Urinary bladder (tissue), 4 donors: ENCODE measurements around the gene GAB2. TPM values are rescaled to one million over a fixed set of nuclear protein-coding genes. Genes with fewer than 3 reads are reported as not detected.

Experiments
- DNase-seq: peaks from one replicate; pipeline ENCODE4 v3.0.0-alpha.2; 2015; ENCODE audit errors: extremely low spot score
- H3K27ac ChIP-seq: one replicate; pipeline ENCODE4 v1.5.1; 2013; ENCODE audit warnings: low read depth, mild to moderate bottlenecking, moderate library complexity
- H3K36me3 ChIP-seq: one replicate; pipeline ENCODE4 v1.6.1; 2013; ENCODE audit warnings: mild to moderate bottlenecking, moderate library complexity; ENCODE audit not compliant: insufficient read depth
- H3K4me1 ChIP-seq: one replicate; pipeline ENCODE4 v1.6.1; 2013; ENCODE audit warnings: mild to moderate bottlenecking, moderate library complexity; ENCODE audit not compliant: insufficient read depth
- H3K4me3 ChIP-seq: one replicate; pipeline ENCODE4 v1.5.1; 2013; ENCODE audit warnings: low read depth, low read length
- WGBS: extraction: QIAGEN DNeasy Blood & Tissue Kit; methylation state at CpG from one replicate; pipeline ENCODE4 v1.1.7; 2013; 5-methylcytosine and 5-hydroxymethylcytosine counted together
- polyA plus RNA-seq: library from polyadenylated mRNA; stranded (reverse); fragments of 200-250 nt; gene quantifications from one replicate; pipeline ENCODE4 v1.2.3, GENCODE V29; 2013
- total RNA-seq: library from RNA; depleted of rRNA; stranded (reverse); fragments of >200 nt; gene quantifications from one replicate; pipeline ENCODE4 v1.2.3, GENCODE V29; 2014
- donor health status: healthy with polysubstance abuse.
- donor health status: healthy.

GAB2 gene
- total and polyA plus RNA-seq, 2 donors, result 13.2 to 16.8 TPM

GRCh38 chr11:78403781-78404180 lies 13.8 kb downstream of the GAB2 start:
- H3K4me1 ChIP-seq, result no peaks in the 10 kb centered on the region
- no peak for DNase-seq
- WGBS, result 73% methylated on average over 2 of the region's 2 CpGs

DNA sequence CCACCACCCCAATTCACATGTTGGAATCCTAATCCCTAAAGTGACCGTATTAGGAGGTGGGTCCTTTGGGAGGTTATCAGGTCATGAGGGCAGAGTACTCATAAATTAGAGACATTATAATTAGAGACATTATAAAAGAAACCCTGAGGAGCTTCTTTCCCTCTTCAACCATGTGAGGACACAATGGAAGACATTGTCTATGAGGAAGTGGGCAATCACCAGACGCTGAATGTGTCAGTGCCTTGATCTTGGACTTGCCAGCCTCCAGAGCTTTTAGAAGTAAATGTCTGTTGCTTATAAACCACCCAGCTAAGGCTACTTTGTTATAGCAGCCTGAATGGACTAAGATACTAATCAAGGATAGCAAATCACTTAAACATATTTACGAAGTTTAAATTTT lies 14.8 kb downstream of the GAB2 start:
- H3K4me3 ChIP-seq, result no peak overlapping the region
- no peak overlapping the region for H3K27ac ChIP-seq
- no peak for DNase-seq
- 96% methylated on average over 3 of the region's 3 CpGs for WGBS
- no peaks in the 10 kb centered on the region for H3K4me1 ChIP-seq
- H3K36me3 ChIP-seq, result no peaks in the 10 kb centered on the region

More at GRCh38 chr11:78403781-78404180, 13.8 kb downstream of the GAB2 start:
- Histone ChIP-seq H3K4me3 (no peak overlapping the region), H3K36me3 (no peaks in the 10 kb centered on the region), H3K27ac (no peak overlapping the region)

DNA sequence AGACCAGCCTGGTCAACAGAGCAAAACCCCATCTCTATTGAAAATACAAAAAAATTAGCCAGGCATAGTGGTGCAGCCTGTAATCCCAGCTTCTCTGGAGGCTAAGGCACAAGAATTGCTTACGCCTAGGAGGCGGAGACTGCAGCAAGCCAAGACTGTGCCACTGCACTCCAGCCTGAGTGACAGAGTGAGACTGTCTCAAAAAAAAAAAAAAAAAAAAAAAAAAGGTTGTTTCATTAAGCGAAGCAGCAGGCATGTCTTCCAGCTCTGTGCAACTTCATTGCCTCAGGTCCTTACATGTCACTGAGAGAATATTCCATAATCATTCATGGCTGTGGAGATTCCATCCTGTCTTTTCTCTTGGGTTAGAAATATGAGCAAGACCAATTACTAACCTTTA lies 16.9 kb downstream of the GAB2 start:
- Histone ChIP-seq H3K4me3 (no peak overlapping the region), H3K36me3 (no peaks in the 10 kb centered on the region), H3K27ac (no peak overlapping the region), H3K4me1 (no peaks in the 10 kb centered on the region)
- 96% methylated on average over 3 of the region's 3 CpGs for WGBS
- no peak for DNase-seq

- no peaks in the 10 kb centered on the region for H3K4me1 ChIP-seq
- 82% methylated on average over 1 of the region's 1 CpG for whole genome bisulfite sequencing
- no peak overlapping the region for H3K27ac ChIP-seq
- no peak overlapping the region for H3K4me3 ChIP-seq
- no peaks in the 10 kb centered on the region for H3K36me3 ChIP-seq
- no peak for DNase-seq
These were observed 17.5 kb downstream of the GAB2 start for GRCh38 chr11:78400116-78400515.

DNA sequence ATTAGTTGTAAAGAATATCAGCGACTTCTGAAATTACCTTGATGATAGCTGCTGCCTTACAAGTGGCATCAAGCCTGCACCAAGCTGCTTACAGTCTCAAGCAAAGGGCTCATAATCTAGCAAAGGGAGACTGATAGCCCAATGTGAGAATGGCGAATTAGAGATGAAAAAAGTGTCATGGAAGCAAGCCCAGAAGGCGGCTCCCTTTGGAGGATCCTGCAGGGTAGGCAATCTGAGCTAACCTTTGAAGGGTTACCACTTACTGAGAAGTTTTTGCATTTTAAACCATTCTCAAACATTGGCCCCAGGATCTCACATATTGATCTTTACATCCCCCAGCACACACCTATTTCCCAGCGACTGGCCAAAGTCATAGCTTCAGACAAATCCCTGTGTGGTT lies 18.5 kb downstream of the GAB2 start:
- Histone ChIP-seq H3K36me3 (no peaks in the 10 kb centered on the region), H3K4me3 (no peak overlapping the region), H3K4me1 (no peaks in the 10 kb centered on the region), H3K27ac (no peak overlapping the region)
- 88% methylated on average over 4 of the region's 4 CpGs for WGBS
- DNase-seq, result no peak

DNA sequence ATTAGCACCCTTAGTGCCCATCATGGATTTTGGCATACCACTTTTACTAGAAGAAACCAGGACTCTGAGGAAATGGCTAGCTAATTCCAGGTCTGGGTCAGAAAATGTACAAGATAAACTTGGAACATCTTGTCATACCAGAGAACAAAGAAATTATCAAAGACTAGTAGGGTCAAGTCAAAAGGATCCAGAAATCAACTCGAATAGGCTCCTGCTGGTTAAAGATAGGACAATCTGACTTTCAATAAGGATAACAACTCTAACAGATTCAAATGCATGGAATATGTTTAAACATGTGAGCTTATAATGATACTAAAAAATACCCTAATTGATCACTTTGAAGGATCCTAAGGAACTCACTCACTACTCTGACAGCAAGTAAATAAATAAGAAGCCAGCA lies 18.9 kb downstream of the GAB2 start:
- no peak overlapping the region for H3K27ac ChIP-seq
- WGBS, result 80% methylated on average over 1 of the region's 1 CpG
- no peaks in the 10 kb centered on the region for H3K4me1 ChIP-seq
- DNase-seq, result no peak
- H3K4me3 ChIP-seq, result no peak overlapping the region
- H3K36me3 ChIP-seq, result no peaks in the 10 kb centered on the region

DNA sequence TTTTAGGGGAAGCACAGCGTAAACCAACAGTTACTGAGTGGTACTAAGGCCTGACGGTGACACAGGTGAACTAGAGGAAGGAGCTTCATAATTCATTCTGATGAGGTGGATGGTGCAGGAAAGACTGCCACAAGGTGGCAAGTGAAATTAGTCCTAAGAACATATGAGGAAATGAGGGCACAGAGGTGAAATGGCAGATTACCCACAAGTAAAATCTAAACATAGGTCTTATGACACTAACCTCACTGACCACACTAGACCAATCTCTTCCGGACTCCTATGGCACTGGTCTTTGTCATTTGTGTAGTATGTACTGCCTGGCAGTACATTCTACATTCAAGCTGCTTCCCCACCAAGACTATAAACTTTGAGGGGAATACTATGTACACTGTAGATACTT lies 20.2 kb downstream of the GAB2 start:
- no peaks in the 10 kb centered on the region for H3K4me1 ChIP-seq
- H3K36me3 ChIP-seq, result no peaks in the 10 kb centered on the region
- no peak overlapping the region for H3K4me3 ChIP-seq
- no peak overlapping the region for H3K27ac ChIP-seq
- no peak for DNase-seq
- 87% methylated on average over 3 of the region's 3 CpGs for WGBS

DNA sequence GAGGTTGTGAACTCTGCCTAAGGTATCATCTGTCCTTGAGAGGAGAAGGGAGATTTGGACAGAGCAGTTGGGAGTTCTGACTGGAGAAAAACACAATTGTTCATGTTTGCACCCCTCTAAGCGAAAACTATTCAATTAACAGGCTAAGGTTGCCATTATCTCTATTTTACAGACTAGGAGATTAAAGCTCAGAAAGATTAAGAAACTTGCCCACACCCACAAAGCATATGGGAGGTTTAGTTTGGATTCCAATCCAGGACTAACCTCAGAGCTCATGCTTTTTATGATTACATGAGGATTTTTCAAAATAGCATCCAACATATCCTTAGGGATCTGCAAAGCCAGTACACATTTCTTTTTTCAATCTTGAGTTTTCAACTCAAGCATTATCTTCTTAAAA lies 22.0 kb downstream of the GAB2 start:
- Histone ChIP-seq H3K27ac (no peak overlapping the region), H3K36me3 (no peaks in the 10 kb centered on the region), H3K4me1 (no peaks in the 10 kb centered on the region), H3K4me3 (no peak overlapping the region)
- WGBS, result 89% methylated on average over 1 of the region's 1 CpG
- DNase-seq, result no peak

DNA sequence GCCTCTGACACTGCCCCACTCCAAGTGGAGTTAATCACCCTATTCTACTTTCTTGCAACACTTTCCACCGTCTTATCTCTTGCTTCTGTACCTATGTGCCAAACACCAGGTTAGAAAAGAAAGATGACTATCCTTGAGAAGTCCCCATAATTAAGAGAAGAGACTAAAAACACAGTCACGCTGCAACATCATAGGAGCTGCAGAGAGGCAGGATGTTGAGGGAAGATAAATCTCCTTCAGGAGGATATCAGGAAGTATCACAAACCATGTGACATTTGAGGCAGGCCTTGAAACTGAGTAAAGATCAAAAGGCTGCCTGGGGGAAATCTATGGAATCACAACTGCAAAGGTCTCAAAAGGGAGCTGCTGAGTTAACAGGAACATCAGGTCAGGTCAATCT lies 24.8 kb downstream of the GAB2 start:
- Histone ChIP-seq H3K36me3 (no peaks in the 10 kb centered on the region), H3K4me1 (no peaks in the 10 kb centered on the region), H3K4me3 (no peak overlapping the region), H3K27ac (no peak overlapping the region)
- DNase-seq, result no peak
- WGBS, result 73% methylated on average over 2 of the region's 2 CpGs

DNA sequence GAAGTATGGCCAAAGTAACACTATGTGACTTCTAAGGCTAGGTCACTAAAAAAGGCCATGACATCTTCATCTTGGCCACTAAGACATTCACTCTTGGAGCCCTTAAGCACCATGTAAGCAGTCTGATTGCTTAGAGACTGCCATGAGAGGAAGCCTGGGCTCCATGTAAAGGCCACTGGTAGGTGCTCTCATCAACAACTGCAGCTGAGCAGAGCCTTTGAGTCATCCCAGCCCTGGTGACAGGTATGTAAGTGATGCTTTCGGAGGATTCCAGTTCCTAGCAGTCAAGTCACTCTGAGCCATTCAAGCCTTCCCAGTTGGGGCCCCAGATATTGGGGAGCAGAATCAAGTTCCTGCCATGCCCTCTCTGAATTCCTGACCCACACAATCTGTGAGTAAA lies 26.2 kb downstream of the GAB2 start:
- Histone ChIP-seq H3K36me3 (no peaks in the 10 kb centered on the region), H3K4me1 (no peaks in the 10 kb centered on the region), H3K27ac (no peak overlapping the region), H3K4me3 (no peak overlapping the region)
- no peak for DNase-seq
- WGBS, result 92% methylated on average over 1 of the region's 1 CpG

DNA sequence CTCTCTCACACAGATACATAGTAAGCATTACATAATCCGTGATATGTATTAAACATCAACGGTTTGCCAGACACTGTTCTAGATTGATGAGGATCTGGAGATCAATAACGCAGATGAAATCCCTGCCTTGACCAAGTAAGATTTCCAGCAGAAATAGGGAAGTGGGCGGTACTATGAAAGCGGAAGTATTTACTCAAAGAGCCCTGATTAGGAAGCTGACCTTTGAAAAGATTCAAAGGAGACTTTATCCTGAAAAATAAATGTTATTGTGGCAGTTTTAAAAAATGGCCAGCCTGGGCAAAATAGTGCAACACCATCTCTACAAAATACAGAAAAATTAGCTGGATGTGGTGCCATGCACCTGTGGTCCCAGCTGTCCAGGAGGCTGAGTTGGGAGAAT lies 26.8 kb downstream of the GAB2 start:
- DNase-seq, result no peak
- H3K27ac ChIP-seq, result no peak overlapping the region
- WGBS, result 81% methylated on average over 5 of the region's 5 CpGs
- H3K36me3 ChIP-seq, result no peaks in the 10 kb centered on the region
- H3K4me1 ChIP-seq, result no peaks in the 10 kb centered on the region
- no peak overlapping the region for H3K4me3 ChIP-seq

GRCh38 chr11:78386215-78386941 lies 31.2 kb downstream of the GAB2 start:
- H3K4me3 ChIP-seq, result no peak overlapping the region
- no peaks in the 10 kb centered on the region for H3K36me3 ChIP-seq
- H3K4me1 ChIP-seq, result no peaks in the 10 kb centered on the region
- WGBS, result 72% methylated on average over 3 of the region's 3 CpGs
- no peak overlapping the region for H3K27ac ChIP-seq
- DNase-seq, result no peak

DNA sequence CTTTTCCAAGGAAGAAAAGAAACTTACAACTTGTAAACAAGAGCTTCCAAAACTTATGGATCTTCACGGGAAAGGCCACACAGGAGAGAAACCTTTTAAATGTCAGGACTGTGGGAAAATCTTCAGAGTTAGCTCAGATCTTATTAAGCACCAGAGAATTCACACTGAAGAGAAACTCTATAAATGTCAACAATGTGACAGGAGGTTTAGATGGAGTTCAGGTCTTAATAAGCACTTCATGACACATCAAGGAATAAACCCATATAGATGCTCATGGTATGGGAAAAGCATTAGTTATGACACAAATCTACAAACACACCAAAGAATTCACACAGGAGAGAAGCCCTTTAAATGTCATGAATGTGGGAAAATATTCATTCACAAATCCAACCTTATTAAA lies 32.4 kb downstream of the GAB2 start:
- H3K4me3 ChIP-seq, result no peak overlapping the region
- WGBS, result 90% methylated on average over 1 of the region's 1 CpG
- H3K36me3 ChIP-seq, result no peaks in the 10 kb centered on the region
- no peak overlapping the region for H3K27ac ChIP-seq
- no peak for DNase-seq
- H3K4me1 ChIP-seq, result peaks cover 1% of the 10 kb centered on the region

- WGBS, result 96% methylated on average over 4 of the region's 4 CpGs
- Histone ChIP-seq H3K36me3 (no peaks in the 10 kb centered on the region), H3K27ac (no peak overlapping the region), H3K4me3 (no peak overlapping the region), H3K4me1 (peaks cover 1% of the 10 kb centered on the region)
- DNase-seq, result no peak
These were observed 33.4 kb downstream of the GAB2 start for GRCh38 chr11:78384231-78384630.

GRCh38 chr11:78381865-78382264 lies 35.8 kb downstream of the GAB2 start:
- WGBS, result 49% methylated on average over 4 of the region's 4 CpGs
- no peaks in the 10 kb centered on the region for H3K36me3 ChIP-seq
- H3K4me1 ChIP-seq, result peaks cover 1% of the 10 kb centered on the region
- no peak for DNase-seq
- H3K4me3 ChIP-seq, result no peak overlapping the region
- H3K27ac ChIP-seq, result no peak overlapping the region
